Esophagus squamous epithelium (tissue), 5 donors: ENCODE measurements around the gene PRKCZ. TPM values are rescaled to one million over a fixed set of nuclear protein-coding genes. Genes with fewer than 3 reads are reported as not detected.

Experiments used
- DNase-seq: peaks from one replicate; lab custom pipeline; 2025; lab: John Stamatoyannopoulos, UW
- H3K27ac ChIP-seq, 4 donors: fragments of 200-600 bp; sonication (generic); one replicate each; pipeline ENCODE4 v1.5.1; 2016 to 2019; ENCODE audit warnings: mild to moderate bottlenecking in 1 of 4
- H3K27me3 ChIP-seq, 4 donors: fragments of 200-600 bp; sonication (generic); 1 replicate in 3 of 4; 2 replicates in 1 of 4; pipeline versions ENCODE4 v1.5.1 to v1.6.0; 2017 to 2021; ENCODE audit warnings: antibody characterized with exemption in 1 of 4
- H3K36me3 ChIP-seq, 3 donors: fragments of 200-600 bp; sonication (generic); one replicate each; pipeline ENCODE4 v1.5.1; 2016 to 2019
- H3K4me1 ChIP-seq, 3 donors: fragments of 200-600 bp; sonication (generic); one replicate each; pipeline ENCODE4 v1.5.1; 2017 to 2019
- H3K4me3 ChIP-seq, 4 donors: fragments of 200-600 bp; sonication (generic); 1 replicate in 3 of 4; 2 replicates in 1 of 4; pipeline ENCODE4 v1.5.1; 2016 to 2019; ENCODE audit warnings: mild to moderate bottlenecking in 2 of 4, moderate library complexity in 1 of 4
- H3K9me3 ChIP-seq, 3 donors: fragments of 200-600 bp; sonication (generic); one replicate each; pipeline ENCODE4 v1.5.1; 2016 to 2019
- CTCF ChIP-seq, 6 experiments: fragments of 450-650 bp in 4 of 6; fragments of 200-600 bp in 2 of 6; sonication (generic) in 2 of 6; IDR thresholded peaks; one replicate each; pipeline ENCODE4 v1.5.1; 2016 to 2019; ENCODE audit warnings: antibody characterized with exemption in 6 of 6, mild to moderate bottlenecking in 4 of 6, moderate library complexity in 4 of 6
- POLR2A ChIP-seq, 4 donors: fragments of 450-650 bp; IDR thresholded peaks; one replicate each; pipeline ENCODE4 v1.6.1; 2017; ENCODE audit warnings: antibody characterized with exemption in 4 of 4, mild to moderate bottlenecking in 4 of 4, moderate library complexity in 3 of 4
- WGBS, 2 donors: methylation state at CpG; one replicate each; pipeline ENCODE4 v1.1.5; 2018; 5-methylcytosine and 5-hydroxymethylcytosine counted together
- intact Hi-C: fragments of 100-400 bp; cut with DNase I; formaldehyde crosslinking; loops from one replicate; pipeline ENCODE4 v1.15.0; 2022
- total RNA-seq, 4 donors: library from RNA; depleted of rRNA; stranded (reverse); fragments of >200 nt; gene quantifications; one replicate each; pipeline ENCODE4 v1.1.0, GENCODE V29; 2016
- donor health status: DM: yes; HTN: yes; CAD: no.

PRKCZ gene
- total RNA-seq, 4 donors from 2014 or later = 14.5 to 23.8 (median 17.5) TPM

GRCh38 chr1:2003541-2004131 lies 46.6 kb upstream of the PRKCZ start, which contains the start of gene CFAP74:
CFAP74 (minus strand) TSS chr1:2003786; CDS start chr1:1990956, 12,830 bp downstream.
- intact Hi-C loops = no loop called here
- H3K27ac ChIP-seq = no peak within 1 kb of the TSS
- H3K36me3 ChIP-seq = no peaks in the 10 kb centered on the region
- no peak for DNase-seq
- H3K4me3 ChIP-seq = peak within 1 kb of the TSS in 1 of 4 donors; percentile 44
- 0 to 9% methylated on average over 7 to 8 of the region's 49 CpGs for WGBS, 2 donors
- peaks cover 0 to 94% (median 6%) of the 10 kb centered on the region in 4 donors for H3K27me3 ChIP-seq
- TF ChIP-seq CTCF (IDR thresholded peaks at IDR 0.05) = no peak
- H3K9me3 ChIP-seq = no peaks in the 10 kb centered on the region
- peaks cover 0 to 14% (median 3%) of the 10 kb centered on the region in 3 donors for H3K4me1 ChIP-seq

GRCh38 chr1:2004856-2005255 lies 45.4 kb upstream of the PRKCZ start:
- intact Hi-C loops = no loop called here
- Histone ChIP-seq H3K27me3 (peaks cover 0 to 94% (median 6%) of the 10 kb centered on the region in 4 donors), H3K9me3 (no peaks in the 10 kb centered on the region), H3K4me1 (peaks cover 0 to 14% (median 3%) of the 10 kb centered on the region in 3 donors), H3K4me3 (no peak overlapping the region), H3K27ac (no peak overlapping the region), H3K36me3 (no peaks in the 10 kb centered on the region)
- no peak for TF ChIP-seq CTCF (IDR thresholded peaks at IDR 0.05)
- no peak for TF ChIP-seq POLR2A (IDR thresholded peaks at IDR 0.05)
- DNase-seq = no peak
- WGBS, 2 donors = 67 to 76% methylated on average over 15 to 20 of the region's 21 CpGs

GRCh38 chr1:2009101-2010053 lies 40.8 kb upstream of the PRKCZ start:
- no peaks in the 10 kb centered on the region for H3K4me1 ChIP-seq
- H3K27ac ChIP-seq = no peak overlapping the region
- peaks cover 0 to 69% (median 0%) of the 10 kb centered on the region in 4 donors for H3K27me3 ChIP-seq
- intact Hi-C loops = no loop called here
- H3K9me3 ChIP-seq = no peaks in the 10 kb centered on the region
- H3K36me3 ChIP-seq = no peaks in the 10 kb centered on the region
- no peak overlapping the region for H3K4me3 ChIP-seq
- no peak for TF ChIP-seq POLR2A (IDR thresholded peaks at IDR 0.05)
- TF ChIP-seq CTCF (IDR thresholded peaks at IDR 0.05) = no peak
- WGBS, 2 donors = 81 to 82% methylated on average over 17 to 25 of the region's 27 CpGs
- no peak for DNase-seq

- Histone ChIP-seq H3K4me1 (peaks cover 0 to 13% (median 0%) of the 10 kb centered on the region in 3 donors), H3K27ac (no peak overlapping the region), H3K9me3 (no peaks in the 10 kb centered on the region), H3K36me3 (no peaks in the 10 kb centered on the region), H3K27me3 (peaks cover 0 to 72% (median 1%) of the 10 kb centered on the region in 4 donors), H3K4me3 (no peak overlapping the region)
- intact Hi-C loops = no loop called here
- TF ChIP-seq CTCF (IDR thresholded peaks at IDR 0.05) (no peak), POLR2A (IDR thresholded peaks at IDR 0.05) (no peak)
- no peak for DNase-seq
- WGBS, 2 donors = 78 to 81% methylated on average over 5 to 12 of the region's 15 CpGs
These were observed 36.0 kb upstream of the PRKCZ start for GRCh38 chr1:2014181-2014580.
